GM12801 (cell line): ENCODE measurements around the gene ARVCF.

ENCODE experiments used
- TF ChIP-seq, protein P1 (sequence below): IDR thresholded peaks from one replicate; pipeline ENCODE4 v1.5.1; 2011; ENCODE audit warnings: control low read depth; ENCODE audit not compliant: insufficient read length; ENCODE audit errors: extremely low read depth

Gene ARVCF

DNA sequence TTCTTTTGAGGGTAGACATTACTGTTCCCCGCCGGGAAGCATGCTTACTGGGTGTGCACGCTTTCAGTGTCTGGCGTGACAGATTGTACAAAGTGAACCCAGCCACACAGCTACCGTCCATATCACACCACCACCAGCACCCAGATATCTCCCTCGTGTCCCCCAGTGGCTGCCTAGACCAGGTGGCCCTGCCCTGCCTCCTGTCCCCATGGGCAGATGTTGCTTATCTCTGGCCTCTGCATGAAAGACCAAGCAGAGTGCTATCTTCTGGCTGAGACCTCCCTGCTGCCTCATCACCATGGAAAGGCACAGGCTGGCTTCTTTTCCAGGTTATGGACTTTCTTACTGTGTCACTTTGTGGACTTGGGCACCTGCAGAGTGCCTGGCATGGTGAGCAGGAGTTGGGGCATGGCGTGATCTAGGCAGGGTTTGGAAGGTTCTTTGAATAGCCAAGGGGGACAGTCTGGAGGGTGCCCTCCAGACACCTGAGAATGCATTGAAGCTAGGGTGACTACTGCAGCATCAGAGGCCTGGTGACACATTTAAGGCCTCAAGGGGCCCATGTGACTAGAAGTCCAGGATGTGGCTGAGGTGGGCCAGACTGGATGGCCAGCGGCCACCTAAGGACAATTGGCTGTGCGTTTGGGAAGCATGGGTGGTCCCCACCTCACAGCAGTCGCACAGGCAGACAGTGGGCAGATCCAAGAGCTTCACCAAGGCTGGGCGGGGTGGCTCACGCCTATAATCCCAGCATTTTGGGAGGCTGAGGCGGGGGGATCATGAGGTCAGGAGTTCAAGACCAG is 9.0 kb upstream of the ARVCF start:
- TF ChIP-seq, protein P1, sequence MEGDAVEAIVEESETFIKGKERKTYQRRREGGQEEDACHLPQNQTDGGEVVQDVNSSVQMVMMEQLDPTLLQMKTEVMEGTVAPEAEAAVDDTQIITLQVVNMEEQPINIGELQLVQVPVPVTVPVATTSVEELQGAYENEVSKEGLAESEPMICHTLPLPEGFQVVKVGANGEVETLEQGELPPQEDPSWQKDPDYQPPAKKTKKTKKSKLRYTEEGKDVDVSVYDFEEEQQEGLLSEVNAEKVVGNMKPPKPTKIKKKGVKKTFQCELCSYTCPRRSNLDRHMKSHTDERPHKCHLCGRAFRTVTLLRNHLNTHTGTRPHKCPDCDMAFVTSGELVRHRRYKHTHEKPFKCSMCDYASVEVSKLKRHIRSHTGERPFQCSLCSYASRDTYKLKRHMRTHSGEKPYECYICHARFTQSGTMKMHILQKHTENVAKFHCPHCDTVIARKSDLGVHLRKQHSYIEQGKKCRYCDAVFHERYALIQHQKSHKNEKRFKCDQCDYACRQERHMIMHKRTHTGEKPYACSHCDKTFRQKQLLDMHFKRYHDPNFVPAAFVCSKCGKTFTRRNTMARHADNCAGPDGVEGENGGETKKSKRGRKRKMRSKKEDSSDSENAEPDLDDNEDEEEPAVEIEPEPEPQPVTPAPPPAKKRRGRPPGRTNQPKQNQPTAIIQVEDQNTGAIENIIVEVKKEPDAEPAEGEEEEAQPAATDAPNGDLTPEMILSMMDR = no peak

DNA sequence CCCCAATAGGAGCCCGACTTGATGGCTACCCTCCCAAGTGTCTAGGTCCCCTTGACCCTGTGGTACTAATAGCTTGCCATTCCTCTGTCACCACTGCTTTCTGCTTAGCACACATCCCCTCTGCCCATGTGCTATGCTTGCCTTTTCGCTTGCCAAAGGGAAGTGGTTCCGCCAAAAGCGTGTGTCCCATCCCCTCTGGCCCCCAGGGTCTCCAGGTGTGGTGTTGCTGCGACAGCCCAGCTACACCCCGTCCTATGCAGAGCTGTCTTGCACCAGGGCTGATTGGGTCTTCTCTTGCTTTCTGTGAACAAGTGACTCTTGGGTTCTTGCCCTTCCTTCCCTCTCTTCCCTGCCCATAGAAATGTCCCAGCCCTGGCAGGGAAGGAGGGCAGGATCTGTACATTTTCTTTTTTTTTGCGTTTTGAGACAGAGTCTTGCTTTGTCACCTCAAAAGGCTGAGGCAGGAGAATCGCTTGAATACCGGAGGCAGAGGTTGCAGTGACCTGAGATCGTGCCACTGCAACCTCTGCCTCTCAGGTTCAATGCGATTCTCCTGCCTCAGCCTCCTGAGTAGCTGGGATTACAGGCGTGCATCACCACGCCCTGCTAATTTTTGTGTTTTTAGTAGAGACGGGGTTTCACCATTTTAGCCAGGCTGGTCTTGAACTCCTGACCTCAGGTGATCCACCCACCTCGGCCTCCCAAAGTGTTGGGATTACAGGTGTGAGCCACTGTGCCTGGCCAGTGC is 8.2 kb upstream of the ARVCF start:
- TF ChIP-seq, protein P1 = no peak

DNA sequence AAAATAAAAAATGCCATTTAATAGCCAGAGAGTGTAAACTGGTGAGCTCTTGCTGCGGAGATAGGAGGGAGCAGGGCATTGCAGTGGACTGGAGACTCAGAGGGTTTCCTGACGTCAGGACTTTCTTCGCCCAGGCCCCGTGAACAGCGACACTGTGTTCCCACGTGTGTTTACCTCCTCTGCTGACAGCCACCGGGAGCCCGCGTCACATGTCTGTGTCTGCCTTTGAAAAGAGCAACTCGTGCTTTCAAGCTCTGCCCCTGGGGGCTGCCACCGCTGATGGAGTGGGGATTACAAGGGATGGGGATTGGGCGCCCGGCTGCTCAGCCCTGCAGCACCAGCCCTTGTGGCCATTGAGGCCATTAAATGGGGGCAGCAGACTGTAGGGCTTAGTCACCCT is 7.6 kb upstream of the ARVCF start:
- TF ChIP-seq, protein P1 = no peak

DNA sequence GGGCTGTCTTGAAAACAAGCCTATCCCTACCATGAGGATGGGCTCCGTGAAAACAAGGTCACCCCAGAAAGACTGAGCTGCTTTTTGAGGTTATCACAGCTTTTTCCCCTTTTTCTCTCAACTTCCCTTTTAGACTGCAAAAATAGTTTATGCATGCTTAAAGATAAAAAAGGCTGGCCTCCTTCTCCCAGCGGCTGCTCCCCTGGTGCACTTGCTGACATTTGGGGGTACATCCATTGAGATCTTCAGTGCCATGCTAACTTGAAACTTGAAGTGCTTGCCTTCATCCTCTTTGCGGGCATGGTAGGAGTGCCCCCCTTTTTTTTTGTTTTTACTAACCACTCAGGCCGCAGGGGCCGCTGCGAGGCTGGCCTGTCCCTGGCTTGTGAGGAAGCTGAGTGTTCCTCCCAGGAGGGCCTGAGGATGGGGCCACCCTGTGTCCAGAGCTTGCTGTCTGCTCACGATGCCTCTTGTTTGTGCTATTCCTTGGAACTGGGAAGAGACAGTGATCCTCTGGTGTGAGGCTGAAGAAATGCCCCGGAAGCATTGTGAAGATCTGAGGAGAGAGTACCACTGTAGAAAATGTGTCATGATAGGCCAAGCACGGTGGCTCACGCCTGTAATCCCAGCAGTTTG is 6.5 kb upstream of the ARVCF start:
- TF ChIP-seq, protein P1 = no peak

DNA sequence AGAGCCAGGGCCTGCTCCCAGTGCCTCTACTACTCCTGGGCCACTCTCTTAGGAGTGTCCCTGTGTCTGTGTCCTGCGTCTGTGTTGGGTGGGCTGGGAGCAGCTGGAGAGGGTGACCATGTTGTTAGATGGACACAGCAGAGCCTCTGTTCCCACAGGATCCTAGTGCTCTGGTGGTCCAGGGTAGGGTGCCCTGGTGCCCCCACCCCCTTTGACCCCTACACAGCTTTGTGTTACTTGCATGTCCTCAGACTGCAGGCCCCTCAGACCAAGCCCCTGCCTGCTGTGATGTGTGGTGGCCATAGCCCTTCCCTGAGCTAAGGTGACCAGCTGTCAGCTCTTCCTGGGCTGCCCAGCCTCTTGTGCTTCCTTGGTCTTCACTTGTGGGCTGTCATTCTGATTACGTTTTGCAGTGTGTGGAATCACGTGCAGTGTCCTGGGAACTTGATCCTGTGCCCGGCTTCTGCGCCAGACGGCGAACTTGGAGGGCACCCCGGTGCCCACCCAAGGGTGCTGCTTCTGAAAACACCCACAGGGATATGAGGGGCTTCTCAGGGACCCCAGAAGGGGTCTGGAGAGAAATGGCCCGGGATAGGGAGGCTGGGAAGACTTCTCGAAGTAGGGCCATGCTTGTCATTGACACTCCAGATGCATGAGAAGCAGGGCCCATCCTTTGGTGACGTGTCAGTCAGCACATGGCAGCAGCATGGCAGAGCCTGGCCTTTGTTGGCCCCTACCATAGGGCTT is 5.8 kb upstream of the ARVCF start:
- TF ChIP-seq, protein P1 = no peak

DNA sequence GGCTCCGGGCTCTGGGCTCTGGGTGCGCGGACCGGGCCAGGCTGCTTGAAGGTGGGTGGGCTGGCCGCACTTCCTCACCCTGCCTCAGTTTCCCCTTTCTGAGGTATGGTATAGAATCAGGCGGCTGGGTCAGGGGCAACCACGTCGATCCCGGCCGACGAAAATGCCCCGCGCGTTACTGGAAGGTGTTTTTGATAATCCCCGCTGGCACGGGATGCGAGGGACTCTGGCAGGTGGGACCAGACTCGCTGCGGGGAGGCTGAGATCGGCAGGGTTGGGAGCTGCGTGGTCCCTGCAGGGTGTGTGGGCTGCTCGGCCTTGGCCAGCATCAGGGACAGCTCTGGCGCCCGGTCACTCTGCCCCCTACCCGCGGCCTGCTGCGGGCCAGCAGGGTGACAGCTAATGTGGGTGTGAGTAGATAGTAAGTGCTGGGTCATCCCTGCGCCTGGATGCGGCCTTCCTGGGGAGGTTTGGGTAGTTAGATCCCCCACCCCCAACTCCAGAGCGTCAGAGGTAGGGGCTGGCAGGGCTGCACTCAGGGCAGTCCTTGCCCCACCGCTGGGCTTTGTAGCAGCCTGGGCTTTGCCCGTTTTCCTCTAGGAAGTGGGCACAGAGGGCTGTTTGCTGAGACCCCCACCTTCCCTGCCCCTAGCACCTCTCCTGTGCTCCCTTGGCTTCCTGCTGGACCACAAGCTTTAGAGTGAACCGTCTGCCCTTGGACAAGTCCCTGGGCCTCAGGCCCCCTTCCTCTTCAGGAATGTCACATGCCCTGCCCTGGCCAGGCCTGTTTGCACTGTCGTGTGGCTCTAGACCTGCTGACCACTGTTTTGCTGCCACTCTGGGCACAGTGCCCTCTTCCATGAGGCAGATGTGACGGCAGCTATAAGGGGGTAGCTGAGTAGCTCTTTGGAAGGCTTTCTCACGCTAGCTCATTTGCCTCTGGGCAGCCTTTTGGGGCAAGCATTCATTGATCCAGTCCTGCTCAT is 4.9 kb upstream of the ARVCF start:
- TF ChIP-seq, protein P1 = no peak
